ENCODE measurements around the gene MAN1C1.

DNA sequence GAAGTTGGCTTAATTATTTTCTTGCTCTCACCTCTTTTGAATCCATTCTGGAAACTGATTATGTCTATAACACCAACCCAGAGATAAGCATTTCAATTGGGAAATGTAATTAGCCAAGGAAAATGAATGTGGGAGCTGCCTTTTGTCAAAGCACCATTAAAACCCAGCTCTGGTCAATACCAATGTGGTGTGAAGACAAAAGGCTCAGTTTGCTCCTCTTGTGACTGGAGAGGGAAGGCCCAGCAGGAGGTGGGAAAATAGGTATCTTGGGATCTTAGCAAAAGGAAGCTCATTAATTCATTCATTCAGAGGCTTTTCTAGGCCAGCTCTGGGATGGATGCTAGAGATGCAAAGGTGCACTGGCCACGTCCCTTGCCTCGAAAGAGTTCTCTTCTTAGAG is 108.4 kb downstream of the MAN1C1 start:
- no peak for TF ChIP-seq POLR2A (IDR thresholded peaks at IDR 0.05; ENCODE audit: low read depth, low read length)
- TF ChIP-seq POLR2AphosphoS5 (IDR thresholded peaks at IDR 0.05; ENCODE audit: low read depth, low read length) = no peak
- no peak for TF ChIP-seq POU2F2 (IDR thresholded peaks at IDR 0.05; ENCODE audit: low read depth, low read length)
- TF ChIP-seq SPI1 (IDR thresholded peaks at IDR 0.05; ENCODE audit: low read depth, low read length) = no peak
- no peak for TF ChIP-seq TAF1 (IDR thresholded peaks at IDR 0.05; ENCODE audit: low read depth, low read length)

Measured in GM12891 (cell line).